Renal cortex interstitium (tissue), 11 donors: ENCODE data around the gene CERS6. TPM values are rescaled to one million over a fixed set of nuclear protein-coding genes. Genes with fewer than 3 reads are reported as not detected.

Source experiments
- DNase-seq, 11 donors: peaks; one replicate each; pipeline ENCODE4 v3.0.0-alpha.2; 2013; ENCODE audit warnings: low read depth in 9 of 11, low spot score in 4 of 11; ENCODE audit errors: extremely low read depth in 1 of 11
- polyA plus RNA-seq, 3 donors: library from polyadenylated mRNA; unstranded; fragments of 120-200 nt; gene quantifications; one replicate each; pipeline ENCODE4 v1.2.1, GENCODE V29; 2013; ENCODE audit not compliant: insufficient read length in 3 of 3

Gene CERS6
- polyA plus RNA-seq, 3 donors, result 44.2 to 54.8 (median 47.0) TPM

- DNase-seq, result no peak
These were observed 119.0 kb downstream of the CERS6 start for GRCh38 chr2:168574856-168575630.

- DNase-seq, result no peak
These were observed 121.8 kb downstream of the CERS6 start for GRCh38 chr2:168577885-168578284.

GRCh38 chr2:168583064-168583709, 127.1 kb downstream of the CERS6 start:
- DNase-seq, result no peak

- no peak for DNase-seq
These were observed 127.8 kb downstream of the CERS6 start for GRCh38 chr2:168583710-168584521.

- no peak for DNase-seq
These were observed 128.8 kb downstream of the CERS6 start for GRCh38 chr2:168584911-168585310.

GRCh38 chr2:168585700-168586099, 129.6 kb downstream of the CERS6 start:
- DNase-seq, result no peak

- DNase-seq, result no peak
These were observed 131.2 kb downstream of the CERS6 start for GRCh38 chr2:168587307-168587706.

- DNase-seq, result no peak
These were observed 133.5 kb downstream of the CERS6 start for GRCh38 chr2:168589236-168590211.

GRCh38 chr2:168592181-168592831, 136.2 kb downstream of the CERS6 start:
- DNase-seq, result no peak

- no peak for DNase-seq
These were observed 137.6 kb downstream of the CERS6 start for GRCh38 chr2:168593713-168594112.

GRCh38 chr2:168594778-168595177, 138.7 kb downstream of the CERS6 start:
- DNase-seq, result no peak

- DNase-seq, result no peak
These were observed 141.0 kb downstream of the CERS6 start for GRCh38 chr2:168596881-168597655.

- DNase-seq, result no peak
These were observed 143.7 kb downstream of the CERS6 start for GRCh38 chr2:168599738-168600137.

GRCh38 chr2:168600949-168601348, 144.9 kb downstream of the CERS6 start:
- no peak for DNase-seq

- no peak for DNase-seq
These were observed 145.7 kb downstream of the CERS6 start for GRCh38 chr2:168601741-168602140.

- DNase-seq, result no peak
These were observed 146.3 kb downstream of the CERS6 start for GRCh38 chr2:168602379-168602778.

- no peak for DNase-seq
These were observed 146.9 kb downstream of the CERS6 start for GRCh38 chr2:168602846-168603401.
